HepG2 (cell line): ENCODE data around the gene PRMT5. TPM values are rescaled to one million over a fixed set of nuclear protein-coding genes. Genes with fewer than 3 reads are reported as not detected.

Experiments
- ATAC-seq: fragments of 200-7000 bp; cut with Tn5 transposase; 3 replicates; pipeline ENCODE4 v1.9.1; 2020; ENCODE audit warnings: mild to moderate bottlenecking, moderate library complexity
- BruUV-seq: library from RNA; stranded (reverse); fragments of 400-500 nt; replicated peaks from 2 replicates; lab custom pipeline; 2021; lab: Mats Ljungman, UMichigan
- CTCF ChIA-PET: fragments of 300-600 bp; formaldehyde crosslinking; extraction: SDS; loops from one replicate; lab custom pipeline; 2021; ENCODE audit warnings: low total read pairs, inconsistent platforms, low intra/inter-chr PET ratio; lab: Yijun Ruan, JAX
- POLR2A ChIA-PET: fragments of 350-600 bp; sonication (Branson Sonifier 250); formaldehyde crosslinking; loops from one replicate; lab custom pipeline; 2020; ENCODE audit warnings: antibody characterized with exemption, inconsistent platforms; lab: Yijun Ruan, JAX
- DNase-seq: peaks from one replicate; pipeline ENCODE4 v3.0.0-alpha.2; 2015; ENCODE audit warnings: low spot score
- FAIRE-seq: peaks from 3 replicates; lab custom pipeline; 2011; peaks lifted over from hg19 to GRCh38; lab: Jason Lieb, UNC
- H2AFZ ChIP-seq: one replicate; pipeline ENCODE4 v1.6.1; 2011; ENCODE audit warnings: low read length, inconsistent platforms
- H3K27ac ChIP-seq: fragments of 300-600 bp; 3 replicates; pipeline ENCODE4 v1.8.0; 2011; ENCODE audit warnings: mixed run types, mild to moderate bottlenecking, mixed read lengths, low read length, inconsistent platforms; ENCODE audit not compliant: insufficient read depth; ENCODE audit errors: extremely low read length
- H3K27me3 ChIP-seq, 2 experiments: fragments of 200-600 bp in 1 of 2; 2 replicates in 1 of 2; 3 replicates in 1 of 2; pipeline versions ENCODE4 v1.6.0 to v1.8.0; 2011; ENCODE audit warnings: low read length in 2 of 2, mild to moderate bottlenecking in 2 of 2, moderate library complexity in 2 of 2, inconsistent platforms in 1 of 2; ENCODE audit not compliant: insufficient read depth in 2 of 2, control insufficient read depth in 1 of 2
- H3K36me3 ChIP-seq, 2 experiments: fragments of 200-600 bp in 1 of 2; replicated peaks in 1 of 2; 2 replicates in 1 of 2; 3 replicates in 1 of 2; pipeline versions ENCODE4 v1.5.1 to v1.8.0; 2011; ENCODE audit warnings: low read length in 2 of 2, inconsistent platforms in 1 of 2; ENCODE audit not compliant: insufficient read depth in 2 of 2, control insufficient read depth in 1 of 2
- H3K4me1 ChIP-seq: 2 replicates; pipeline ENCODE4 v1.5.1; 2012; ENCODE audit warnings: low read length, inconsistent platforms; ENCODE audit not compliant: insufficient read depth
- H3K4me2 ChIP-seq: 2 replicates; pipeline ENCODE4 v1.6.0; 2011; ENCODE audit warnings: low read depth, low read length, inconsistent platforms
- H3K4me3 ChIP-seq, 3 experiments: fragments of 200-600 bp in 1 of 3; sonication (generic), shearing (Covaris generic) in 1 of 3; replicated peaks in 1 of 3; 2 replicates each; pipeline ENCODE4 v1.5.1; 2011 to 2016; ENCODE audit warnings: low read length in 3 of 3, inconsistent platforms in 2 of 3, low read depth in 2 of 3, mild to moderate bottlenecking in 2 of 3, control low read depth in 1 of 3, mixed read lengths in 1 of 3; ENCODE audit not compliant: insufficient read depth in 1 of 3
- H3K79me2 ChIP-seq: one replicate; pipeline ENCODE4 v1.6.1; 2011; ENCODE audit warnings: low read length, inconsistent platforms; ENCODE audit not compliant: insufficient read depth
- H3K9ac ChIP-seq: 2 replicates; pipeline ENCODE4 v1.6.0; 2011; ENCODE audit warnings: mild to moderate bottlenecking, low read depth, low read length, inconsistent platforms; ENCODE audit not compliant: insufficient read depth
- H3K9me3 ChIP-seq: 2 replicates; pipeline ENCODE4 v1.5.1; 2012; ENCODE audit warnings: mild to moderate bottlenecking, low read length
- H4K20me1 ChIP-seq: 2 replicates; pipeline ENCODE4 v1.6.0; 2011; ENCODE audit warnings: inconsistent platforms, mild to moderate bottlenecking, low read length, moderate library complexity; ENCODE audit not compliant: insufficient read depth
- BCL6 ChIP-seq: IDR thresholded peaks from 2 replicates; pipeline ENCODE4 v1.6.1; 2016; ENCODE audit warnings: missing genetic modification reagents, missing compliant biosample characterization
- CBX5 ChIP-seq: sonication (generic); formaldehyde crosslinking; IDR thresholded peaks from 2 replicates; pipeline ENCODE4 v1.4.0; 2020; ENCODE audit warnings: missing genetic modification reagents, borderline replicate concordance
- CEBPG ChIP-seq: IDR thresholded peaks from 2 replicates; pipeline ENCODE4 v1.6.1; 2016
- FOXA1 ChIP-seq, 2 experiments: fragments of 450-650 bp in 1 of 2; sonication (generic) in 1 of 2; formaldehyde crosslinking in 1 of 2; IDR thresholded peaks; 2 replicates each; pipeline versions ENCODE4 v1.4.0 to v1.6.1; 2016 to 2020; ENCODE audit warnings: missing genetic modification reagents in 1 of 2
- FOXC1 ChIP-seq: sonication (generic); formaldehyde crosslinking; IDR thresholded peaks from 2 replicates; pipeline ENCODE4 v1.8.0; 2022; ENCODE audit warnings: mild to moderate bottlenecking, missing genetic modification reagents, borderline replicate concordance
- MIXL1 ChIP-seq: IDR thresholded peaks from 2 replicates; pipeline ENCODE4 v1.6.1; 2016
- NFE2L2 ChIP-seq: fragments of 150-350 bp; IDR thresholded peaks from 2 replicates; pipeline ENCODE4 v1.6.1; 2014; ENCODE audit warnings: low read length
- SAP130 ChIP-seq: IDR thresholded peaks from 2 replicates; pipeline ENCODE4 v1.6.1; 2016; ENCODE audit warnings: low read depth
- SOX13 ChIP-seq, 3 experiments: fragments of 450-650 bp in 1 of 3; sonication (generic) in 1 of 3; formaldehyde crosslinking in 1 of 3; IDR thresholded peaks in 2 of 3; conservative IDR thresholded peaks in 1 of 3; 2 replicates each; pipeline versions ENCODE4 v1.5.0 to v1.6.1; 2016 to 2020; ENCODE audit warnings: antibody characterized with exemption in 1 of 3, mild to moderate bottlenecking in 1 of 3, missing compliant biosample characterization in 1 of 3, missing genetic modification reagents in 1 of 3, moderate library complexity in 1 of 3
- ZNF124 ChIP-seq: sonication (generic); formaldehyde crosslinking; IDR thresholded peaks from 2 replicates; pipeline ENCODE4 v1.4.0; 2020; ENCODE audit warnings: missing genetic modification reagents
- ZNF224 ChIP-seq: sonication (generic); formaldehyde crosslinking; IDR thresholded peaks from 2 replicates; pipeline ENCODE4 v1.5.0; 2020; ENCODE audit warnings: mild to moderate bottlenecking, missing genetic modification reagents
- ZNF367 ChIP-seq: sonication (generic); formaldehyde crosslinking; IDR thresholded peaks from 2 replicates; pipeline ENCODE4 v1.4.0; 2020; ENCODE audit warnings: missing genetic modification reagents, borderline replicate concordance
- ZNF572 ChIP-seq: sonication (generic); formaldehyde crosslinking; IDR thresholded peaks from 2 replicates; pipeline ENCODE4 v1.5.1; 2020; ENCODE audit warnings: mild to moderate bottlenecking, missing genetic modification reagents
- ZNF607 ChIP-seq: sonication (generic); formaldehyde crosslinking; IDR thresholded peaks from 2 replicates; pipeline ENCODE4 v1.5.1; 2020; ENCODE audit warnings: missing genetic modification reagents, mild to moderate bottlenecking, borderline replicate concordance
- ZNF7 ChIP-seq: IDR thresholded peaks from 2 replicates; pipeline ENCODE4 v1.6.1; 2016; ENCODE audit warnings: missing biosample characterization, missing genetic modification reagents
- ZNF710 ChIP-seq: sonication (generic); formaldehyde crosslinking; IDR thresholded peaks from 2 replicates; pipeline ENCODE4 v1.5.0; 2020; ENCODE audit warnings: mild to moderate bottlenecking, missing genetic modification reagents, borderline replicate concordance
- ZNF746 ChIP-seq: sonication (generic); formaldehyde crosslinking; IDR thresholded peaks from 2 replicates; pipeline ENCODE4 v1.8.0; 2022; ENCODE audit warnings: mild to moderate bottlenecking, missing genetic modification reagents
- ZNF883 ChIP-seq: sonication (generic); formaldehyde crosslinking; IDR thresholded peaks from 2 replicates; pipeline ENCODE4 v1.5.1; 2020; ENCODE audit warnings: mild to moderate bottlenecking, missing genetic modification reagents; ENCODE audit errors: not compliant biosample characterization
- WGBS: methylation state at CpG from one replicate; pipeline ENCODE4 v1.1.6; 2017; ENCODE audit warnings: low lambda C conversion rate; 5-methylcytosine and 5-hydroxymethylcytosine counted together
- in situ Hi-C: cut with HindIII; loops from 2 replicates; pipeline ENCODE4 v1.10.0; 2017; ENCODE audit warnings: low pct_unique_long_range_greater_than_20kb; ENCODE audit not compliant: extremely low pct_ligation_motif_present
- intact Hi-C: fragments of 100-400 bp; cut with micrococcal nuclease; formaldehyde crosslinking; loops from one replicate; pipeline ENCODE4 v1.10.0; 2022; ENCODE audit not compliant: unreplicated experiment
- polyA plus RNA-seq, 8 experiments: library from polyadenylated mRNA; depleted of rRNA in 3 of 8; stranded (reverse) in 7 of 8; unstranded in 1 of 8; fragments of >200 nt; fragmentation: Illumina TruSeq in 4 of 8; extraction: Trizol in 4 of 8; gene quantifications; 2 replicates each; pipeline versions ENCODE4 v1.2.1 to v1.2.3, GENCODE V29; 2011 to 2016; ENCODE audit warnings: low read depth in 4 of 8, missing spikeins in 1 of 8, mixed read lengths in 1 of 8; ENCODE audit not compliant: insufficient read depth in 1 of 8
- total RNA-seq, 5 experiments: library from RNA; depleted of rRNA; stranded (reverse); fragments of >200 nt; fragmentation: Illumina TruSeq; extraction: Trizol; gene quantifications; 2 replicates each; pipeline ENCODE4 v1.2.3, GENCODE V29; 2016; ENCODE audit warnings: low read depth in 1 of 5
- TF ChIP-seq, protein P1 (sequence below): sonication (generic); formaldehyde crosslinking; IDR thresholded peaks from 2 replicates; pipeline ENCODE4 v1.5.0; 2020; ENCODE audit warnings: mild to moderate bottlenecking, missing genetic modification reagents

PRMT5 gene
- total and polyA plus RNA-seq, 2 of the 13 experiments (the other 11 are each of a cell fraction or from before 2014, with no cell fraction given): 210 to 354 TPM

DNA sequence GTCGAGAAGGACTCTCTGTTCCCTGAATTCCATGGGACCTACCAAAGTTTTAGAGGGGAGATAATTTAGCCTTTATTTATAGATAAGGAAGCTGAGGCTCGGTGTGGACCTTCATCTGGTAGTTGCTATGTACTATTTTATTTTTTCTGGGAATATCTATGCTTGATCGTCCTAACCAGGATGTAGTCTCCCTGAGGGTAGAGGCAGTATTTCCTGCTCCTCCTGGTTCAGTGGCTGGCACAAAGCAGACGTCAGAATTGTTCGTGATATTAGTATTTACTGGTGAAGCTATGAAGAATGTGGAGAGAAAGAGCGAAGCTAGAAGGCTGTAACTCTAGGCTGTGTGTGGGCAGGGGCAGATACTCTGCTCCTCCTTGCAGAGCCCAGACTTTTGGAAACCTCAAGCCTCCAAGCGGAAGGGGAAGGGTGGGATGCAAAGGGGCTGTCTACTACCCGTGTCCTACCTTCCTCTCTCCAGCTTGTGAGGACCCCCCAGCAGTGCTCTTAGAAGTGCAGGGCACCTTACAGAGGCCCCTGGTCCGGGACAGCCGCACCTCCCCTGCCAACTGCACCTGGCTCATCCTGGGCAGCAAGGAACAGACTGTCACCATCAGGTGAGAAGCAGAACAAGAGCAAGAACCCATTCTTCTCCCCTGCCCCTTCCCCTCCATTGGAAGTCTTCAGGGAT, 56.2 kb downstream of the PRMT5 start:
- in situ Hi-C loops: no loop called here
- Histone ChIP-seq H3K4me2 (peak overlapping the region; percentile 95), H3K4me1 (peaks cover 35% of the 10 kb centered on the region), H3K36me3 (peaks cover 14% of the 10 kb centered on the region in 2 experiments; a peak in 4 of 5 replicates), H4K20me1 (no peaks in the 10 kb centered on the region), H3K4me3 (peak overlapping the region; percentile 66 to 93 (median 82)), H3K27ac (peak overlapping the region; percentile 85), H3K27me3 (no peaks in the 10 kb centered on the region; a peak in 1 of 5 replicates), H3K9me3 (no peaks in the 10 kb centered on the region), H2AFZ (no peak overlapping the region), H3K79me2 (no peaks in the 10 kb centered on the region), H3K9ac (peak overlapping the region; percentile 76)
- ChIA-PET CTCF (interaction anchor here (1.1 to 3.1 kb wide), 5 partner anchors 20 to 316 kb away, joined by 3 to 46 read pairs (median 11); no protein-coding TSS in a partner anchor), POLR2A (interaction anchor here (0.6 to 4.4 kb wide), 11 partner anchors 9 to 1242 kb away, joined by 3 to 53 read pairs (median 14); partner anchors contain the start of genes ACIN1, AJUBA, C14orf119 and DCAF11)
- DNase-seq: no peak
- no peak for FAIRE-seq
- ATAC-seq: no peak
- 70% methylated on average over 10 of the region's 10 CpGs for WGBS
- TSS peak; percentile 50 for BruUV-seq
- intact Hi-C loops: loop anchor here (1.0 to 5.0 kb wide), 3 partner anchors 27 to 109 kb away; partner anchors contain the start of genes AJUBA and OXA1L
- TF ChIP-seq ZNF572: peak; percentile 43; the same call in 1 of the 2 replicates
- TF ChIP-seq FOXC1 (CRISPR knock-in tag): 0 out of 2 replicates have a peak, but pooled peaks have one; percentile 16
- TF ChIP-seq ZNF746 (CRISPR knock-in tag): 0 out of 2 replicates have a peak, but pooled peaks have one; percentile 28
- 0 out of 2 replicates have a peak, but pooled peaks have one; percentile 0 for TF ChIP-seq BCL6 (CRISPR knock-in tag)
- TF ChIP-seq CEBPG (CRISPR knock-in tag): no peak
- TF ChIP-seq ZNF607 (CRISPR knock-in tag): no peak
- TF ChIP-seq ZNF124 (CRISPR knock-in tag): peak; percentile 11; the same call in 1 of the 2 replicates
- 0 out of 2 replicates have a peak, but pooled peaks have one; percentile 53 for TF ChIP-seq CBX5 (CRISPR knock-in tag)
- TF ChIP-seq FOXA1 (IDR thresholded peaks at IDR 0.05): no peak
- no peak for TF ChIP-seq FOXA1 (CRISPR knock-in tag; IDR thresholded peaks at IDR 0.05)
- TF ChIP-seq ZNF7 (CRISPR knock-in tag): 0 out of 2 replicates have a peak, but pooled peaks have one; percentile 1
- 0 out of 2 replicates have a peak, but pooled peaks have one; percentile 4 for TF ChIP-seq ZNF710 (CRISPR knock-in tag)
- no peak for TF ChIP-seq SAP130
- TF ChIP-seq SOX13 (IDR thresholded peaks at IDR 0.05): peak; percentile 54; the same call in 1 of the 2 replicates
- no peak for TF ChIP-seq SOX13 (CRISPR knock-in tag; conservative IDR thresholded peaks at IDR 0.05 in 1 of 2, IDR thresholded peaks at IDR 0.05 in 1 of 2)
- TF ChIP-seq, protein P1, sequence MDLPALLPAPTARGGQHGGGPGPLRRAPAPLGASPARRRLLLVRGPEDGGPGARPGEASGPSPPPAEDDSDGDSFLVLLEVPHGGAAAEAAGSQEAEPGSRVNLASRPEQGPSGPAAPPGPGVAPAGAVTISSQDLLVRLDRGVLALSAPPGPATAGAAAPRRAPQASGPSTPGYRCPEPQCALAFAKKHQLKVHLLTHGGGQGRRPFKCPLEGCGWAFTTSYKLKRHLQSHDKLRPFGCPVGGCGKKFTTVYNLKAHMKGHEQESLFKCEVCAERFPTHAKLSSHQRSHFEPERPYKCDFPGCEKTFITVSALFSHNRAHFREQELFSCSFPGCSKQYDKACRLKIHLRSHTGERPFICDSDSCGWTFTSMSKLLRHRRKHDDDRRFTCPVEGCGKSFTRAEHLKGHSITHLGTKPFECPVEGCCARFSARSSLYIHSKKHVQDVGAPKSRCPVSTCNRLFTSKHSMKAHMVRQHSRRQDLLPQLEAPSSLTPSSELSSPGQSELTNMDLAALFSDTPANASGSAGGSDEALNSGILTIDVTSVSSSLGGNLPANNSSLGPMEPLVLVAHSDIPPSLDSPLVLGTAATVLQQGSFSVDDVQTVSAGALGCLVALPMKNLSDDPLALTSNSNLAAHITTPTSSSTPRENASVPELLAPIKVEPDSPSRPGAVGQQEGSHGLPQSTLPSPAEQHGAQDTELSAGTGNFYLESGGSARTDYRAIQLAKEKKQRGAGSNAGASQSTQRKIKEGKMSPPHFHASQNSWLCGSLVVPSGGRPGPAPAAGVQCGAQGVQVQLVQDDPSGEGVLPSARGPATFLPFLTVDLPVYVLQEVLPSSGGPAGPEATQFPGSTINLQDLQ (CRISPR knock-in tag): peak; percentile 74
- no peak for TF ChIP-seq ZNF367 (CRISPR knock-in tag)
- TF ChIP-seq NFE2L2: no peak
- TF ChIP-seq ZNF883: peak; percentile 5
- peak; percentile 90; the same call in 1 of the 2 replicates for TF ChIP-seq ZNF224 (CRISPR knock-in tag)
- TF ChIP-seq MIXL1 (CRISPR knock-in tag): no peak
